ENCODE data around the gene KLF13.
A peak's percentile ranks its signal among the peaks of the same experiment; 100 is the strongest.

Gene KLF13

GRCh38 chr15:31300208-31300661 is 26.4 kb upstream of the KLF13 start:
- DNase-seq (ENCODE audit: low spot score), result no peak

GRCh38 chr15:31300981-31301672 is 25.5 kb upstream of the KLF13 start:
- DNase-seq (ENCODE audit: low spot score), result no peak

GRCh38 chr15:31301673-31301990 is 25.0 kb upstream of the KLF13 start:
- DNase-seq (ENCODE audit: low spot score), result no peak

- no peak for DNase-seq (ENCODE audit: low spot score)
Measured at GRCh38 chr15:31302029-31302657, 24.5 kb upstream of the KLF13 start.

- peak; percentile 39 for DNase-seq (ENCODE audit: low spot score)
Measured at GRCh38 chr15:31302778-31303725, 23.6 kb upstream of the KLF13 start.

GRCh38 chr15:31303726-31304648 is 22.6 kb upstream of the KLF13 start:
- no peak for DNase-seq (ENCODE audit: low spot score)

- DNase-seq (ENCODE audit: low spot score), result no peak
Measured at GRCh38 chr15:31304751-31305365, 21.8 kb upstream of the KLF13 start.

GRCh38 chr15:31305375-31305774 is 21.3 kb upstream of the KLF13 start:
- no peak for DNase-seq (ENCODE audit: low spot score)

GRCh38 chr15:31305796-31306425 is 20.7 kb upstream of the KLF13 start:
- DNase-seq (ENCODE audit: low spot score), result no peak

GRCh38 chr15:31306426-31307269 is 20.0 kb upstream of the KLF13 start:
- no peak for DNase-seq (ENCODE audit: low spot score)

- no peak for DNase-seq (ENCODE audit: low spot score)
Measured at GRCh38 chr15:31307270-31308184, 19.1 kb upstream of the KLF13 start.

- DNase-seq (ENCODE audit: low spot score), result no peak
Measured at GRCh38 chr15:31308185-31308639, 18.4 kb upstream of the KLF13 start.

GRCh38 chr15:31309893-31310606 is 16.6 kb upstream of the KLF13 start:
- DNase-seq (ENCODE audit: low spot score), result no peak

GRCh38 chr15:31311735-31312619 is 14.7 kb upstream of the KLF13 start:
- DNase-seq (ENCODE audit: low spot score), result no peak

GRCh38 chr15:31313223-31313622 is 13.4 kb upstream of the KLF13 start:
- no peak for DNase-seq (ENCODE audit: low spot score)

GRCh38 chr15:31314380-31314779 is 12.3 kb upstream of the KLF13 start:
- no peak for DNase-seq (ENCODE audit: low spot score)

Data from GM03348 (cell line).